SU-DHL-6 (cell line): ENCODE measurements around the gene EDIL3.

Experiments used
- H2AFZ ChIP-seq: fragments of 200-600 bp; sonication (generic); 2 replicates; pipeline ENCODE4 v1.6.1; 2014; ENCODE audit warnings: low read depth, mild to moderate bottlenecking, moderate library complexity, mixed read lengths, antibody characterized with exemption, low read length; ENCODE audit not compliant: severe bottlenecking
- H3F3A ChIP-seq: fragments of 200-600 bp; shearing (Covaris generic); 2 replicates; pipeline ENCODE4 v1.6.0; 2016; ENCODE audit warnings: antibody characterized with exemption, mild to moderate bottlenecking; ENCODE audit not compliant: insufficient read depth
- H3K27ac ChIP-seq: fragments of 200-600 bp; sonication (generic); 2 replicates; pipeline ENCODE4 v1.5.1; 2016; ENCODE audit warnings: low read depth, mild to moderate bottlenecking, low read length, moderate library complexity, mixed read lengths
- H3K27me3 ChIP-seq: fragments of 200-600 bp; sonication (generic), shearing (Covaris generic); 2 replicates; pipeline ENCODE4 v1.6.0; 2014; ENCODE audit warnings: mild to moderate bottlenecking, low read length
- H3K36me3 ChIP-seq: fragments of 200-600 bp; sonication (generic); 2 replicates; pipeline ENCODE4 v1.6.1; 2014; ENCODE audit warnings: mild to moderate bottlenecking, low read length, mixed read lengths
- H3K4me2 ChIP-seq: fragments of 300-600, 200-600 bp; shearing (Covaris generic), sonication (generic); 2 replicates; pipeline ENCODE4 v1.6.0; 2014; ENCODE audit warnings: low read length, low read depth, mild to moderate bottlenecking; ENCODE audit not compliant: poor library complexity, severe bottlenecking
- H3K4me3 ChIP-seq: fragments of 200-600 bp; sonication (generic); 2 replicates; pipeline ENCODE4 v1.5.1; 2014; ENCODE audit warnings: antibody characterized with exemption, low read length, mild to moderate bottlenecking, mixed read lengths; ENCODE audit not compliant: insufficient read depth, poor library complexity, severe bottlenecking
- H3K79me2 ChIP-seq: fragments of 200-600 bp; sonication (generic); 2 replicates; pipeline ENCODE4 v1.6.1; 2014; ENCODE audit warnings: mild to moderate bottlenecking, low read length, moderate library complexity; ENCODE audit not compliant: insufficient read depth
- H3K9ac ChIP-seq: fragments of 200-600 bp; sonication (generic); 2 replicates; pipeline ENCODE4 v1.7.0; 2014; ENCODE audit warnings: mild to moderate bottlenecking, low read length
- H3K9me2 ChIP-seq: fragments of 200-600 bp; sonication (generic); replicated peaks from 2 replicates; pipeline ENCODE4 v1.6.1; 2014; ENCODE audit warnings: low read length; ENCODE audit not compliant: insufficient read depth
- H3K9me3 ChIP-seq: fragments of 200-600 bp; sonication (generic); 2 replicates; pipeline ENCODE4 v1.6.1; 2014; ENCODE audit warnings: low read length, mixed read lengths; ENCODE audit not compliant: insufficient read depth
- H4K20me1 ChIP-seq: fragments of 200-600 bp; sonication (generic); 2 replicates; pipeline ENCODE4 v1.6.1; 2014; ENCODE audit warnings: low read depth, mild to moderate bottlenecking, antibody characterized with exemption, low read length, moderate library complexity, mixed read lengths
- EZH2phosphoT487 ChIP-seq: fragments of 200-600 bp; sonication (generic), shearing (Covaris generic); conservative IDR thresholded peaks from 2 replicates; pipeline ENCODE4 v1.6.1; 2018; ENCODE audit warnings: mild to moderate bottlenecking, antibody characterized with exemption, low read length, moderate library complexity, mixed read lengths
- TF ChIP-seq, protein P1 (sequence below): fragments of 200-600 bp; sonication (generic); IDR thresholded peaks from one replicate; pipeline ENCODE4 v1.5.1; 2017; ENCODE audit warnings: antibody characterized with exemption, mild to moderate bottlenecking, low read length, moderate library complexity; ENCODE audit not compliant: insufficient read depth, poor library complexity, severe bottlenecking

EDIL3 gene

DNA sequence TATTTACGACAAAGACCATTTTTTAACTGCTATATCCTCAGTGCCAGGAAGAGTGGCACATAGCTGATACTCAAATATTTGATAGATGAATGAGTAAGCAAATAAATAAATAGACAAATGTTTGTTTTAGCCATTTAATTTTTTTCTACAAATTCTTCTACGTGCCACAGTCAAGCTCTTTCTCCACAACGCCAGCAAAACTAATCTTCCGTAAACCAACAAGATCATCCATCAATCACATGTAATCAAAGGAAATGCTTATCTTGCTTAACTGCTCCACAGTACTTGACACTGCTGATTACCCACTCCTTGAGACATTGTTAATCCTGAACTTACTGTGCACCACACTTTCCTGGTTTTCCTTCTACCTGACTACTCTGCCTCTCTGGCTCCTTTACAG, 136.7 kb downstream of the EDIL3 start:
- H3K9ac ChIP-seq: no peak overlapping the region
- H3F3A ChIP-seq: no peaks in the 10 kb centered on the region
- no peaks in the 10 kb centered on the region for H3K9me2 ChIP-seq
- H3K27ac ChIP-seq: no peak overlapping the region
- no peak overlapping the region for H2AFZ ChIP-seq
- no peaks in the 10 kb centered on the region for H4K20me1 ChIP-seq
- H3K36me3 ChIP-seq: no peaks in the 10 kb centered on the region
- no peaks in the 10 kb centered on the region for H3K27me3 ChIP-seq
- H3K79me2 ChIP-seq: no peaks in the 10 kb centered on the region
- no peak overlapping the region for H3K4me3 ChIP-seq
- no peak for TF ChIP-seq EZH2phosphoT487
- TF ChIP-seq, protein P1, sequence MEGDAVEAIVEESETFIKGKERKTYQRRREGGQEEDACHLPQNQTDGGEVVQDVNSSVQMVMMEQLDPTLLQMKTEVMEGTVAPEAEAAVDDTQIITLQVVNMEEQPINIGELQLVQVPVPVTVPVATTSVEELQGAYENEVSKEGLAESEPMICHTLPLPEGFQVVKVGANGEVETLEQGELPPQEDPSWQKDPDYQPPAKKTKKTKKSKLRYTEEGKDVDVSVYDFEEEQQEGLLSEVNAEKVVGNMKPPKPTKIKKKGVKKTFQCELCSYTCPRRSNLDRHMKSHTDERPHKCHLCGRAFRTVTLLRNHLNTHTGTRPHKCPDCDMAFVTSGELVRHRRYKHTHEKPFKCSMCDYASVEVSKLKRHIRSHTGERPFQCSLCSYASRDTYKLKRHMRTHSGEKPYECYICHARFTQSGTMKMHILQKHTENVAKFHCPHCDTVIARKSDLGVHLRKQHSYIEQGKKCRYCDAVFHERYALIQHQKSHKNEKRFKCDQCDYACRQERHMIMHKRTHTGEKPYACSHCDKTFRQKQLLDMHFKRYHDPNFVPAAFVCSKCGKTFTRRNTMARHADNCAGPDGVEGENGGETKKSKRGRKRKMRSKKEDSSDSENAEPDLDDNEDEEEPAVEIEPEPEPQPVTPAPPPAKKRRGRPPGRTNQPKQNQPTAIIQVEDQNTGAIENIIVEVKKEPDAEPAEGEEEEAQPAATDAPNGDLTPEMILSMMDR: no peak
- H3K9me3 ChIP-seq: no peaks in the 10 kb centered on the region
- H3K4me2 ChIP-seq: no peak overlapping the region

DNA sequence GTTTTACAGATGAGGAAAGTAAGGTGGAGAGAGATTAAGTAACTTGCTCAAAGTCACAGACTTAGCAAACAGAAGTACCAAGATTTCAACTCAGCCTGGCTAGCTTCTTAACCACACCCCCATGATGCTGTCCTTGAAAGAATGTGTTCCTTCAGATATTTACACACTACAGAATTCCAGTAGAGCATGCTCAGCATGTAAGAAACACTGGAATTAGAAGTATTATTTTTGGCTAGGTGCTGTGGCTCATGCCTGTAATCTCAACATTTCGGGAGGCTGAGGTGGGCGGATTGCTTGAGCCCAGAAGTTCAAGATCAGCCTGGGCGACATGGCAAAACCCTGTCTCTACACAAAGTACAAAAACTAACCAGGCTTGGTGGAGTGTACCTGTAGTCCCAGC, 142.4 kb downstream of the EDIL3 start:
- H2AFZ ChIP-seq: no peak overlapping the region
- TF ChIP-seq, protein P1: no peak
- no peaks in the 10 kb centered on the region for H3K27me3 ChIP-seq
- H3K9ac ChIP-seq: no peak overlapping the region
- no peaks in the 10 kb centered on the region for H3K36me3 ChIP-seq
- no peak overlapping the region for H3K4me3 ChIP-seq
- H3F3A ChIP-seq: no peaks in the 10 kb centered on the region
- H3K9me2 ChIP-seq: no peaks in the 10 kb centered on the region
- H3K27ac ChIP-seq: no peak overlapping the region
- no peaks in the 10 kb centered on the region for H4K20me1 ChIP-seq
- no peaks in the 10 kb centered on the region for H3K9me3 ChIP-seq
- no peaks in the 10 kb centered on the region for H3K79me2 ChIP-seq
- H3K4me2 ChIP-seq: no peak overlapping the region

DNA sequence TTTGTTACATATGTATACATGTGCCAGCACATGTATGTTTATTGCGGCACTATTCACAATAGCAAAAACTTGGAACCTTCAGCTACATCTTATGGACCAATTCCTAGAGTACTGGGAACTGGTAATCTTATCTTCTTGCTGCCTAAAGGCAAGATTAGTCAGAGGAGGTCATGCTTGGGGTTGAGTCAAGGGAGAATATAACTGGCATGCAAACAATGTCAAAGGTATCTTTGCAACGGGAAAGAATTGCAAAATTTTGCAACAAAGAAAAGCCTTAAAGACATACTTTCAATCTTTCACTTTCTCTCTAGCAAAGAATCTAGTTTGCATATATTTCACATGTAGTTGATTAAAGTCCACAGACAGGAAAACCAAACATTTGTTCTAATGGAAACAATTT, 145.2 kb downstream of the EDIL3 start:
- Histone ChIP-seq H3K9me3 (no peaks in the 10 kb centered on the region), H3K79me2 (no peaks in the 10 kb centered on the region), H4K20me1 (no peaks in the 10 kb centered on the region), H3K27me3 (no peaks in the 10 kb centered on the region), H3K36me3 (no peaks in the 10 kb centered on the region), H2AFZ (no peak overlapping the region), H3K9ac (no peak overlapping the region), H3K4me3 (no peak overlapping the region), H3F3A (no peaks in the 10 kb centered on the region), H3K27ac (no peak overlapping the region), H3K4me2 (no peak overlapping the region), H3K9me2 (no peaks in the 10 kb centered on the region)
- TF ChIP-seq EZH2phosphoT487: no peak
- TF ChIP-seq, protein P1: no peak

DNA sequence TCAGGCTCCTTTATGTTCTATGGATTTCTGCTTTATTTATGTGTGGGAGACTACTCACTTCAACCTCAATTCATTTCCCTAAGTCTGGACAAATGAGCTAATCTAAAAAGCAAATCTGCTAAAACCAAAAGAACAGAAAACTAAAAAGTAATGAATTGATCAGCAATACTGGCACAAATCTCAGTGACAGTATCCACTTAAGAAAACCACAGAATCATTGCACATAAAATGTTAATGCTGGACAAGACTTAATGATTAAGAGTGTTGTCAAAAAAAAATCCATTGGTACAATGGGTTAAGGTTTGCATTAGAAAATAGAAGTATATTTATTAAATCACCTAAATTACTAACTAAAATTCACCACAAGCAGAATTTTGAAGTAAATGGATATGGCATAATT, 147.6 kb downstream of the EDIL3 start:
- no peaks in the 10 kb centered on the region for H3K9me3 ChIP-seq
- H3F3A ChIP-seq: no peaks in the 10 kb centered on the region
- H2AFZ ChIP-seq: no peak overlapping the region
- H3K27ac ChIP-seq: no peak overlapping the region
- H3K79me2 ChIP-seq: no peaks in the 10 kb centered on the region
- no peak overlapping the region for H3K4me3 ChIP-seq
- H3K9ac ChIP-seq: no peak overlapping the region
- TF ChIP-seq, protein P1: no peak
- H3K27me3 ChIP-seq: no peaks in the 10 kb centered on the region
- H3K36me3 ChIP-seq: no peaks in the 10 kb centered on the region
- H4K20me1 ChIP-seq: no peaks in the 10 kb centered on the region
- H3K9me2 ChIP-seq: no peaks in the 10 kb centered on the region
- H3K4me2 ChIP-seq: no peak overlapping the region
